ENCODE data around the gene TNFAIP2.

The TNFAIP2 gene, protein sequence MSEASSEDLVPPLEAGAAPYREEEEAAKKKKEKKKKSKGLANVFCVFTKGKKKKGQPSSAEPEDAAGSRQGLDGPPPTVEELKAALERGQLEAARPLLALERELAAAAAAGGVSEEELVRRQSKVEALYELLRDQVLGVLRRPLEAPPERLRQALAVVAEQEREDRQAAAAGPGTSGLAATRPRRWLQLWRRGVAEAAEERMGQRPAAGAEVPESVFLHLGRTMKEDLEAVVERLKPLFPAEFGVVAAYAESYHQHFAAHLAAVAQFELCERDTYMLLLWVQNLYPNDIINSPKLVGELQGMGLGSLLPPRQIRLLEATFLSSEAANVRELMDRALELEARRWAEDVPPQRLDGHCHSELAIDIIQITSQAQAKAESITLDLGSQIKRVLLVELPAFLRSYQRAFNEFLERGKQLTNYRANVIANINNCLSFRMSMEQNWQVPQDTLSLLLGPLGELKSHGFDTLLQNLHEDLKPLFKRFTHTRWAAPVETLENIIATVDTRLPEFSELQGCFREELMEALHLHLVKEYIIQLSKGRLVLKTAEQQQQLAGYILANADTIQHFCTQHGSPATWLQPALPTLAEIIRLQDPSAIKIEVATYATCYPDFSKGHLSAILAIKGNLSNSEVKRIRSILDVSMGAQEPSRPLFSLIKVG

GRCh38 chr14:103122947-103123633 is at the start of gene TNFAIP2:
TNFAIP2 (plus strand) TSS chr14:103123461; CDS start chr14:103126458, 2,997 bp downstream.
- DNase-seq (ENCODE audit: low read depth in 2 of 2): no peak

DNA sequence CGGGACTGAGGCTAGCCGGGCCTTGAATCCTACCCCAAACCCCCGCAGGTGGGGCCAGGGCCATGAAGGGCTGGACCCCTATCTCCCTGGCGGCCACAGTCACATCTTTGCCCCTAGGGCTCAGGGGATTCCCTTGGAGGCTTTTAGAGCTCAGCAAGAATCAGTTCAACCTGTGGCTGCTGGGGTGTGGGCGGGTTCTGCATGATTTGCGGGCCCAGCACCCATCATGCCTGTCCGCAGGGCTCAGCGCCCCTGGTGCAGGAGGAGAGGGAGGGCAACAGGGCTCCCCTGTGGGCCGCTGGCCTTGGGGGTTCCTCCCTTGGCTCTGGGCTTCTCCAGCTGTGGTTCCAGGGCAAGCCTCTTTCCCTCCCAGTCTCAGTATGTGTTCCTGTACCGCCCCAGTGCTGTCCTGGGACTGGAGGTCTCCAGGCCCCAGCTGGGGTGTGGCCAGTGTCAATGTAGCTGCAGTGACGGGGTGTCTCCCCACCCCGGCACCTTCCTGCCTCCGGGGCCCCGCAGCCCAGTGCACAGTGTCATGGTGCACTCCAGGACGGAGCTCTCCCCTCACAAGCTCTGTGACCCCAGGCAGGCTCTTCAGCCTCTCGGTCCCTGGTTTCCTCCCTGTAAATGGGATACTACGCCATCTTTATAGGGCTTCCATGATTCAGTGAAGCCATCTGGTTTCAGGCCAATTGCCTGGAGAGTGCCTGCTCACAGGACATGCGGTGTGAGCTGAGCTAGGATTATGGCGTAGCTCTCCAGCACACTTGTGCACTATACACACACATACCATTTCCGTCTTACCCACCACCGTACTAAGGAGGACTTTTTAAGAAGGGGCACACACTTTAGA is 49.2 kb upstream of the TNFAIP2 start:
- no peak for DNase-seq (ENCODE audit: low read depth in 2 of 2)

GRCh38 chr14:103074729-103075367 is 48.4 kb upstream of the TNFAIP2 start:
- DNase-seq (ENCODE audit: low read depth in 2 of 2): no peak

DNA sequence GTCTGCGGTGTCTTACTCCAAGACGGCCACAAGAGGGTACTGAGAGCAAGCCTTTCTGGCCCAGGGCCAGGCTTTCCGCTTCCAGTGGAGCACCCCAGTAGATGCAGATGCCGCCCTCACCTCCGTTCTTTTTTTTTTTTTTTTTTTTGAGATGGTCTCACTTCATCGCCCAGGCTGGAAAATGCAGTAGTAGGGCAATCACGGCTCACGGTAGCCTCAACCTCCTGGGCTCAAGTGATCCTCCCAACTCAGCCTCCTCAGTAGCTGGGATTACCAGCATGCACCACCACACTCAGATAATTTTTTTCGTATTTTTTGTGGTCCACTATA is 44.9 kb upstream of the TNFAIP2 start:
- peak in 1 of 2 donors; percentile 50 for DNase-seq (ENCODE audit: low read depth in 2 of 2)

GRCh38 chr14:103078860-103079587 is 44.2 kb upstream of the TNFAIP2 start:
- no peak for DNase-seq (ENCODE audit: low read depth in 2 of 2)

- DNase-seq (ENCODE audit: low read depth in 2 of 2): no peak
Observed at GRCh38 chr14:103081951-103082350, 41.3 kb upstream of the TNFAIP2 start.

- no peak for DNase-seq (ENCODE audit: low read depth in 2 of 2)
Observed at GRCh38 chr14:103084021-103084919, 39.0 kb upstream of the TNFAIP2 start, which contains the start of gene LBHD2. LBHD2 (plus strand) TSS chr14:103084210; CDS start chr14:103086013, 1,803 bp downstream.

DNA sequence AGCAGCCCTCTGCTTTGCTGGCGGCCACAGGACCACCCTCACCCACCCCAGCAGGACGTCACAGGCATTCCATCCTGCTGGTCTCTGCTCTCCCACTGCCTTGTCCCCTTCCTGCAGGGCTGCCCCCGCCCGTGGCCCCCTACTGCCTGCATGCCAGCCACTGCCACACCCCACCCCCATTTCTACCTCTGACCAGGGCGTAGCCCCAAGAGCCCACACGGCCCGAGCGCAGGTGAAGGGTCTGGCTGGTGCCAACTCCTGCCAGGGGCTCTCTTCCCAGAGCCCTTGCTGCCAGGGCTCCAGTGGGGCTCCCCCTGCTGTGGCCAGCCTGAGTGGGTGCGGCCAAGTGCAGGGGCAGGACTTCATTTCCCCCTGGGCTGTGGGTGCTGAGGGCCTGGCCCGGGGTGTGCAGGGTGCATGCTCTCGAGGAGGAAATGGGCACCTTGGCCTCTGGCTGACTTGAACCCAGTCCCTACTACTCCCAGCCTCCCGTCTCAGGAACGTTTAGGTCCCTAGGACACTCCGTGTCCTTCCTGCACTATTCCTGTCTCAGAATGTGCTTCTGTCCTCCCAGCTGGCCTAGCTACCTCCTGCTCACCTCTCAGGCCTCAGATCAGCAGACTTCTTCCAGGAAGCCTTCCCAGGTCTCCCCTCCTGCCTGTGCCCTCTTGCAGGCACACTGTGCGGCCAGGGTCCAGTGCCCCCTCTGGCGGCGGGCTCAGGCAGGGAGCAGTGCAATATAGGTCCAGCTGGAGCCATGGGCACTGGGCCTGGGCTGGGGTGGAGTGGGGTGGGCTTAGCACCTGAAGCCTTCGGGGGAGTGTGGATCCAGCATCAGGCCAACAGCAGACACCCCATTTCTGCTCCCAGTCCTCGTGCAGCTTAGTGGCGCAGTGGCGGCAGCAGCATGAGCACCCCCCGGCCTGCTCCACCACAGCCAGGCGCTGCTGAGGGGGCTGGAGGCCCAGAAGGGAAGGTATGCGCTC is 37.9 kb upstream of the TNFAIP2 start:
- no peak for DNase-seq (ENCODE audit: low read depth in 2 of 2)

- DNase-seq (ENCODE audit: low read depth in 2 of 2): no peak
Observed at GRCh38 chr14:103086771-103087342, 36.4 kb upstream of the TNFAIP2 start.

GRCh38 chr14:103087343-103087835 is 35.9 kb upstream of the TNFAIP2 start:
- DNase-seq (ENCODE audit: low read depth in 2 of 2): no peak

- DNase-seq (ENCODE audit: low read depth in 2 of 2): no peak
Observed at GRCh38 chr14:103088921-103089320, 34.3 kb upstream of the TNFAIP2 start.

DNA sequence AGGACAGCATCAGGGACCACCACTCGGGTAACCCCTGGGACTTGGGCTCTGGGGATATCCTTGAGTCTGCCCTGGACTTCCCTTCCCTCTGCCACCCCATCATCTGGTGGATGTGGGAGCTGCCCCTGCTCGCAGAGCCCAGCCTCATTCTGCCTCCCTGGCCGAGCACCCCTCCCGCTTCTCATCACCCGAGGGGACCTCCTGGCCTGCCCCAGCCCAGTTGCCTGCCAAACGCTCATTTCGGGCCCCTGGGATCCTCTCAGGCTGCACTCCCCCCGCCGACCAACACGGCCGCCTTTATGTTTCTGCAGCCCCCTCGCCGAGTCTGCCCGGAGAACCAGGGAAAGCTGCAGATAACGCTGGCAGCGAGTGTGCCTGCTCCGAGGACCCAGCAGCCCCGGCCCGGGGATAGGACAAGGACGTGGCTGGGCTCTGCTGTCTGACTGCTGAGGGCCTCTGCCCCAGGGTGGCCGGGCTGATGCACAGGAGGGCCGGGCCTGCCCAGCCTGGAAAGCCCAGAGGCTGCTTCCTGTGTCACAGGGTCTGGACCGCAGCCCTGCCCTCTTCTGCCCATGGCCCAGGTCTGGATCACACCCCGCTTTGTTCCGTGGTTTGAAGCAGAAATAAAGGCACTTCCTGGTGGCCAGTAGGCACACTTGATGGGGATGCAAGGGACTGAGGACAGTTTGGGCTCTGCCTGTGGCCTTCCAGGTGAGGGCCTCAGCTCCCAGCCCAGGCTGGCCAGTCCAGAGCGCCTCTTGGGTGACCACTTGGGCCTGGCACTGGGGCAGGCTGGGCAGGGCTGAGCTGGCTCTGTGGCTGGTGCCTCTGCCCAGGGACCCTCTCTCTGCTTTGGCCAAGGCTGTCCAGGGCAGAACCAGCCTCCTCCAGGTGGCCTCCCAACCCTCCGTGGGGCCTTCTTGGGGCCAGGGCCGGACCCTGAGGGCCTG is 33.6 kb upstream of the TNFAIP2 start:
- no peak for DNase-seq (ENCODE audit: low read depth in 2 of 2)

GRCh38 chr14:103090481-103091020 is 32.7 kb upstream of the TNFAIP2 start:
- DNase-seq (ENCODE audit: low read depth in 2 of 2): no peak

DNA sequence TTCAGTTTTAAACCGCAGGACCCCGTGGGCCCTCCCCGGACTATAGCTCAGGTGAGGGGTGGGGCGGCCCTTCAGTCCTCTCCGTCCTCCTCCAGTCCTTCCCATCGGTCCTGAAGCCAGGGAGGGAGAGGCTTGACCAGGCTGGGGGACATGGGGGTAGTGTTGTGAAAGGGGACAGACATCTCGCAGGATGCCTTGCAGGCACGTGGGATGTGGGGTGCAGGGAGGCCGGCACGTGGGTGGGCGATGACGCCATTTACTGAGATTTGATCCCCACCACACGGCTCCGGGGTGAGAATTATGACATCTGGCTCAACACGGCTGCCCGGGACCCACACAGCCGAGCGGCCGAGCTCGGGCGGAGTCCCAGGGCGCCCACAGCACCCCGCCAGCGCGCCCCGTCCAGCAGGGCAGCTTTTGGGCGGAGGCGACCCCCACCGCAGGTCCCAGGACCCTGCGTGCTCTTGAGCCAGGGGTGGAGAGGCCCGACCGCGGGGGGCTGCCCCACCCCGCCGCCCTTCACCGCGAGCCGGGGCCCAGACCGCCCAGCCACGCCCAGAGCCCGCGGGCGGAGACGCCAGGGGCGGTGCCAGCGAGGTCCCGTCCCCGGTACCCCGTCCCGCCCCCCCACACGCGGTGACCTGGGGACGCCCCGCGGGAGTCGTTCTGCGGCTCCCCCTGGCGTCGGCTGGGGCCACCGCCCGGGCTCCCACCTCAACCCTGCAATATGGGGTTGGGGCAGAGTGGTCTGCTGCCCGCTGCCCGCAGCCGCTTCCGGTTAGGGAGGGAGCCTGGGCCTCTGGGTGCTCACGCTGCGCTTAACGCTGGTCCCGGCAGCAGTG is 32.0 kb upstream of the TNFAIP2 start:
- peak; percentile 67 to 69 for DNase-seq (ENCODE audit: low read depth in 2 of 2)

DNA sequence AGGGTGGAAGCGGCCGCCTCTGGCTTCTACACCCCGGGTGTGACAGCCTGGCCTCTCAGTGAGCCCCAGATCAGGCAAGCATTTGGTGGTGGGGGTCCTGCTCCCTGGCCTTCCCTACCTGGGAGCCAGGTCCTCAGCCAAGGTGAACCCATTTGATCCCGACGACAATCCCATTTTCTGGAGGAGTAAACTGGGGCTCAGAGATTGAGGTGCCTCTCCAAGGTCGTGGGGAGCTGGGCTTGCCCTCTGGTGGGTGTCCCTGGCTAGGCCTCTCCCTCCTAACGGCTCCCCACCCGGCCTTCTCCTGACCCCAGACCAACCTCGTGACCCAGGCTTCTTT is 31.4 kb upstream of the TNFAIP2 start:
- DNase-seq (ENCODE audit: low read depth in 2 of 2): no peak
